Measurements from ENCODE around the gene RPL4.
A peak's percentile ranks its signal among the peaks of the same experiment; 100 is the strongest.
"Not testable (repeated sequence)": the region's sequence is repeated elsewhere in the genome, so short reads cannot be mapped to it uniquely, and the experiment has no call there.

RPL4 gene

GRCh38 chr15:66502491-66502890, 2.2 kb downstream of the RPL4 start:
- no peak overlapping the region for H2AFZ ChIP-seq (ENCODE audit: low read length)
- H3K79me2 ChIP-seq (ENCODE audit: low read length): peaks cover 70% of the 10 kb centered on the region
- H3F3A ChIP-seq (ENCODE audit: insufficient read depth, low read length): peaks cover 72% of the 10 kb centered on the region
- DNase-seq: no peak
- H4K20me1 ChIP-seq (ENCODE audit: insufficient read depth, low read length): peaks cover 16% of the 10 kb centered on the region
- peak overlapping the region; percentile 92; the same call in 1 of the 2 replicates for H3K9ac ChIP-seq (ENCODE audit: low read length)
- no peak overlapping the region; the same call in 1 of the 2 replicates for H3K27ac ChIP-seq (ENCODE audit: low read length)
- no peaks in the 10 kb centered on the region for H3K9me2 ChIP-seq (replicated peaks; ENCODE audit: insufficient read depth, low read length)
- H3K36me3 ChIP-seq (replicated peaks; ENCODE audit: insufficient read depth, low read length): peaks cover 27% of the 10 kb centered on the region; the same call in 1 of the 2 replicates
- peak overlapping the region; percentile 79 for H3K4me2 ChIP-seq (ENCODE audit: low read depth, low read length)
- TF ChIP-seq CTCF (IDR thresholded peaks at IDR 0.05; ENCODE audit: low read length): no peak
- TF ChIP-seq EZH2phosphoT487 (IDR thresholded peaks at IDR 0.05; ENCODE audit: low read length): no peak
- no peak for TF ChIP-seq EZH2 (optimal IDR thresholded peaks at IDR 0.05; ENCODE audit: low read depth, low read length)
- H3K9me3 ChIP-seq (replicated peaks; ENCODE audit: insufficient read depth, low read length): no peaks in the 10 kb centered on the region
- peaks cover 25% of the 10 kb centered on the region for H3K4me1 ChIP-seq (ENCODE audit: low read length)
- no peaks in the 10 kb centered on the region for H3K27me3 ChIP-seq (replicated peaks; ENCODE audit: insufficient read depth, low read length)
- peak overlapping the region; percentile 94 for H3K4me3 ChIP-seq (ENCODE audit: low read length)

DNA sequence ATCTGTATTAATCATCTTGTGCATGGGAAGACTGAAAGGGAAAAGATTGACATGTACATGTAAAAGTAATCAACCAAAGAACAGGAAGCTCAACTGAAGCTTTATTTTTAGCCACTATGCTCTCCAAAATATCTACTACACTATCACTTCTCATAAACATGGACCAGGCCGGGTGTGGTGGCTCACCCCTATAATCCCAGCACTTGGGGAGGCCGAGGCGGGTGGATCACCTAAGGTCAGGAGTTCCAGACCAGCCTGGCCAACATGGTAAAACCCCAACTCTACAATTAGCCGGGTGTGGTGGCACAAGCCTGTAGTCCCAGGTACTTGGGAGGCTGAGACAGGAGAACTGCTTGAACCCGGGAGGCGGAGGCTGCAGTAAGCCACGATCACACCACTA, 4.3 kb downstream of the RPL4 start:
- H3K9ac ChIP-seq (ENCODE audit: low read length); DNase-seq; H2AFZ ChIP-seq (ENCODE audit: low read length); H3K9me3 ChIP-seq (replicated peaks; ENCODE audit: insufficient read depth, low read length); H3K27me3 ChIP-seq (replicated peaks; ENCODE audit: insufficient read depth, low read length); H3K4me2 ChIP-seq (ENCODE audit: low read depth, low read length); H3K4me3 ChIP-seq (ENCODE audit: low read length); H3K9me2 ChIP-seq (replicated peaks; ENCODE audit: insufficient read depth, low read length); H3K27ac ChIP-seq (ENCODE audit: low read length): not testable (repeated sequence)
- peaks cover 16% of the 10 kb centered on the region for H4K20me1 ChIP-seq (ENCODE audit: insufficient read depth, low read length)
- peaks cover 27% of the 10 kb centered on the region; the same call in 1 of the 2 replicates for H3K36me3 ChIP-seq (replicated peaks; ENCODE audit: insufficient read depth, low read length)
- H3F3A ChIP-seq (ENCODE audit: insufficient read depth, low read length): peaks cover 77% of the 10 kb centered on the region
- peaks cover 21% of the 10 kb centered on the region for H3K4me1 ChIP-seq (ENCODE audit: low read length)
- H3K79me2 ChIP-seq (ENCODE audit: low read length): peaks cover 72% of the 10 kb centered on the region

- peaks cover 70% of the 10 kb centered on the region for H3F3A ChIP-seq (ENCODE audit: insufficient read depth, low read length)
- peaks cover 75% of the 10 kb centered on the region for H3K79me2 ChIP-seq (ENCODE audit: low read length)
- H3K9me2 ChIP-seq (replicated peaks; ENCODE audit: insufficient read depth, low read length): no peaks in the 10 kb centered on the region
- peaks cover 16% of the 10 kb centered on the region for H4K20me1 ChIP-seq (ENCODE audit: insufficient read depth, low read length)
- H3K27ac ChIP-seq (ENCODE audit: low read length): peak overlapping the region; percentile 87
- no peaks in the 10 kb centered on the region for H3K27me3 ChIP-seq (replicated peaks; ENCODE audit: insufficient read depth, low read length)
- TF ChIP-seq CTCF (IDR thresholded peaks at IDR 0.05; ENCODE audit: low read length) (peak; percentile 36), EZH2 (optimal IDR thresholded peaks at IDR 0.05; ENCODE audit: low read depth, low read length) (no peak), EZH2phosphoT487 (IDR thresholded peaks at IDR 0.05; ENCODE audit: low read length) (no peak)
- H3K9ac ChIP-seq (ENCODE audit: low read length): no peak overlapping the region
- peaks cover 27% of the 10 kb centered on the region; the same call in 1 of the 2 replicates for H3K36me3 ChIP-seq (replicated peaks; ENCODE audit: insufficient read depth, low read length)
- no peak overlapping the region for H2AFZ ChIP-seq (ENCODE audit: low read length)
- H3K4me2 ChIP-seq (ENCODE audit: low read depth, low read length): no peak overlapping the region
- H3K4me3 ChIP-seq (ENCODE audit: low read length): no peak overlapping the region
- peak; percentile 53 for DNase-seq
- H3K9me3 ChIP-seq (replicated peaks; ENCODE audit: insufficient read depth, low read length): no peaks in the 10 kb centered on the region
- H3K4me1 ChIP-seq (ENCODE audit: low read length): peaks cover 21% of the 10 kb centered on the region
These were observed 5.9 kb downstream of the RPL4 start for GRCh38 chr15:66498501-66499386.

Measured in MM.1S (cell line).